Measurements from ENCODE around the gene SUGCT.

- no peak for TF ChIP-seq TAF1 (IDR thresholded peaks at IDR 0.05; ENCODE audit: borderline replicate concordance, low read depth, low read length)
- TF ChIP-seq USF2 (IDR thresholded peaks at IDR 0.05; ENCODE audit: borderline replicate concordance, low read depth, low read length), result no peak
- TF ChIP-seq EP300 (IDR thresholded peaks at IDR 0.05; ENCODE audit: borderline replicate concordance in 1 of 2, low read depth in 1 of 2, low read length in 1 of 2), result no peak
- TF ChIP-seq POLR2AphosphoS5 (IDR thresholded peaks at IDR 0.05; ENCODE audit: low read depth, low read length), result no peak
- TF ChIP-seq CTCF (IDR thresholded peaks at IDR 0.05), result no peak
- no peak for TF ChIP-seq TCF12 (IDR thresholded peaks at IDR 0.05)
- no peak for TF ChIP-seq NFIC (IDR thresholded peaks at IDR 0.05; ENCODE audit: borderline replicate concordance)
- no peak for TF ChIP-seq NRF1 (IDR thresholded peaks at IDR 0.05; ENCODE audit: low read depth, low read length)
- TF ChIP-seq JUND (IDR thresholded peaks at IDR 0.05), result no peak
- no peak for TF ChIP-seq MEF2A (IDR thresholded peaks at IDR 0.05; ENCODE audit: borderline replicate concordance, low read depth)
- no peak for TF ChIP-seq RFX5 (IDR thresholded peaks at IDR 0.05; ENCODE audit: low read length)
- TF ChIP-seq REST (IDR thresholded peaks at IDR 0.05; ENCODE audit: low read depth, low read length), result no peak
- TF ChIP-seq IRF3 (IDR thresholded peaks at IDR 0.05; ENCODE audit: low read depth, low read length), result no peak
- TF ChIP-seq FOXM1 (IDR thresholded peaks at IDR 0.05; ENCODE audit: low read depth), result no peak
Measured at GRCh38 chr7:40773656-40774055, 638.9 kb downstream of the SUGCT start.

Data from SK-N-SH (cell line).